ENCODE measurements around the gene CCDC33.

CCDC33 gene

GRCh38 chr15:74261041-74261440 lies 24.9 kb downstream of the CCDC33 start:
- no peak for DNase-seq

DNA sequence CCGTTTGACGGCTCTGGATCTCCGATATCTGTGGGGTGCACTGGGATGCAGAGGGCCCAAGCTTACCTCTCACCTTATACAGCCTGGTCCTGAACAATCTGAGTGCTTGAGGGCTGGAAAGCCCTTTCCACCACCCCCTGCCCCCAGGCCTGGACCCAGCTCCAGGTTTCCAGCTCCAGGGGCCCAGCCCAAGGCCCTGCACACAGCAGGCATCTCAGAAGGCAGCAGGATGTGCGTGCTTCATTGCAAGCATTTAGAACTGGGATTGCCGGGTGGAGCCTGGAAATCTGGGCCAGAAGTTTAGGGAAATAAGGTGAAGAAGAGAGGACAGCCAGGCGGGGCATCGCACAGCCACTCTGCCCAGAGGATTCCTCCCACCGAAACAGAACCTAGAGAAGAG lies 25.6 kb downstream of the CCDC33 start:
- no peak for DNase-seq

DNA sequence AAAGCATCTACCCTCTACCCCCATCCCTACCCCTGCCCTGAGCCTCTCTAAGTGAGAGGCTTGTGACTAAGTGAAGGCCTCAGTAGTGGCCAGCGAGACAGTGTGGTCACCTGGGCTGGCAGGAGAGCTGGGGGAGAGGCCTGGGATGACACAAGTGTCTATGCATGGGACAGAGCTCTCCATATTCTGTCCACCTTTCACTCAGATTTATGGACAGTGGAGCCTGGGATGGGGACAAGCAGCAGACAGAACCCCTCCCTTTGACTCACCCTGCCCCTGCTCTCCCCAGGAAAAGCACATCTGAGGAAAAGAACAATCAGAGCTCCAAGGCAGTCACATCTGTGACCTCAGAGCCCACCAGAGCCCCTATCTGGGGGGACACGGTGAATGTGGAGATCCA lies 26.0 kb downstream of the CCDC33 start:
- DNase-seq: no peak

DNA sequence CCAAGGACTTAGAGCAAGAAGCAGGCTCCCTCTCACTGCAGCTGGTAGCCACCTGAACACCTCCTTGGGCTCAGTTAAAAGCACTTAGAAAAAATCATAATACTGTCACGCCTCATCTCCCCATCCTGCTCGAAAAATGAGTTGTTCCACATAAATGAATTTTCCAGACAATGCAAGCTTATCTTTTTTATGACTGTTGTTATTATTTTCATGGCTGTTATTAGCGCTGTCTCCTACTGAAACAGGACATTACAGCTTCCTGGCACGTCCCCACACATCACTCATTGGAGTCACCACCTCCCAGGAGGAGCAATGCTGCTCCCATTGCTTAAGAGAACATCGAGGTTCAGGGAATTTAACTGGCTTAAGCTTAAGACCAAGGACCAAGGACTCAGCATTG lies 26.5 kb downstream of the CCDC33 start:
- DNase-seq: no peak

DNA sequence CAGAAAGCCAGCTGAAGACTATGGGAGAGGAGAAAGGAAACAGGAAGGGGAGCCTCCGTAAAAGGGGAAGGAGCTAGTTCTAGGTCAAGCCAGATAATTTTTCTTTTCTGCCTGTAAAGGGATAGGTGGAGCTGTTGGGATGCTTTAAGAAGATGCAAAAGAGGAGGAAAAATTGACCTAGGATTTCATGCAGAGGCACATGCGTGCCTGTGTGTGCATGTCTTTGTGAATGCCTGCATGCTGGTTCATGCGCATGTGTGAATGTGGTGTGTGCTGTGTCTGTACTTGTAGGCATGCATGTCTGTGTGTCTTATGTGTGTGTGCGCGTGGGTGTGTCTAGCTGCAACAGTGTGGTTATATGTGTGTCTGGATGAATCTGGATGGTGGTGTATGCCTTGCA lies 27.3 kb downstream of the CCDC33 start:
- no peak for DNase-seq

DNA sequence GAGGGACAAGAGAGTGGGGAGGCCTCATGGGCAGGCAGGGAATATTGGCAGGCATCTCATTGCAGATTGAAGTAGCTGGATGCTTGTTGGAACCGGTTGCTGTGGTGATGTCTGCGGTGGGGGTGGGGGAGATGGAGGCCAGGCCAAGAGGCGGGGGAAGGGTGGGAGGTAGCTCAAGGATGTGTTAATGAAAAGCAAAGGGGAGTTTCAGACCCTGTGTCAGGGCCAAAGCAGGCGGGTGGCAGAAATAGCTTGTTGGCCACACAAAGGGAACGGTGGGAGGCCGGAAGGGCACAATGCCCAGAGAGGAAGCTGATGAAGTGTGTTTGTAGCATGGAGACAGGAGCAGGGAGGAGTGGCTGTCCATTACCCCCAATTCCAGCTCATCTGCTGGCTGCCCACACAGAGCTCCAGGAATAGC lies 28.0 kb downstream of the CCDC33 start:
- no peak for DNase-seq

GRCh38 chr15:74265046-74265639 lies 29.0 kb downstream of the CCDC33 start:
- peak in 1 of 2 donors; percentile 2 for DNase-seq

GRCh38 chr15:74268020-74268419 lies 31.9 kb downstream of the CCDC33 start:
- no peak for DNase-seq

DNA sequence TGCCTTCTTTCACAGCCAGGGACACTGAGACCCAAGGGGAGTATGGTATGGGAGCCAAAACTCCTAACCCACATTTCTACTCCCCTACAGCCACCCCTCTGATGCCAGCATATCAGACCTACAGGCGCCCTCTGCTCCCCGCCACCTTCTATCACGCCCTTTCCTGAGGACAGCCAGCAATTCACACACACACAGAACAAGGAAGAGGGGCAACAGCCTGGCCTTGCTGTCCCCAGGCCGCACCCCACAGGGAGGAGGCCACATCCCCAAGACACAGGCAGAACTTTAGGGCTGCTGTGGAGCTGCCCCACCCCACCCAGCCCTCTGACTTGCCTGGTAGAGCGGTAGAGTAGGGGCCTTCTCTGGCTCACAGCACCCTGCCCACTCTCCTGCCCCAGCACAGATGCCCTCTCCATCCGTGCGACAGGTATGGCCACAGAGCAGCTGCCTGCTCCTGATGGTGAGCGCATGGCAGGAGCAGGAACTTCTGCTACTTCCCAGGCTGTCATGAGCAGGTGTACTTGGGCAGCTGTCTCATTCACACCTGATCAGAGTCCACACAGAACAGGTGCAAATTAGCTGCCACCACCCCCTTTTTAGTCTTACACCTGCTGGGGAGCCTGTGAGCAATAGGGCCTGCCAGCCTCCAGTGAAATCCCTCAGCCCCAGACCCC lies 33.4 kb downstream of the CCDC33 start:
- no peak for DNase-seq

GRCh38 chr15:74270155-74270554 lies 34.0 kb downstream of the CCDC33 start:
- DNase-seq: no peak

- DNase-seq: no peak
Observed at GRCh38 chr15:74270854-74271520, 34.9 kb downstream of the CCDC33 start.

GRCh38 chr15:74272812-74273211 lies 36.7 kb downstream of the CCDC33 start:
- DNase-seq: no peak

DNA sequence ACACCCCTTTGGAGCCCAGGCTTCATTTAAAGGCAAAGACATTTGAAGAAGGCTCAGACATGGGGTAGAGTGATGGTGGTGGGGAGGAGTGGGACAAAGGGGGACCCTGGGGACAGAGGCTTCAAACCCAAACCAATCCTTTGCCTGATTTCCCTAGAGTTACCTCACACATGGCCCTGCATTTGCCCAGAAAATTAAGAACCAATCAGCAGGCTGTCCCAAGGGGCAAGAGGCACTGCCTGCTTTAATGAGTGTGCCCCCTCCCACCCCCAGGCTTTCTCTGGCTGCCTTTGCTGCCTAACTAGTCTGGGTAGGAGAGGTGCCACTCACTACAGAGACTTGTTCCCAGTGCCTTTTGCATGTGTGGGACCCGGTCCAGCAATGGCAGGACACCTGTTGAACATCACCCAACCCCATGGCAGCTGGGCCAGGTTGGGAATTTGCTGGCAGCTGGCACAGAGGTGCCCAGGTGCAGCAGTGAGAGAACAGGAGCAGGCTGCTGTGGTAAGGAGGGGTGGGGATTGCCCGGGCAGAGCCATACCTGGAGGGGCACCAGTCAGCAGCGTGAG lies 38.4 kb downstream of the CCDC33 start:
- no peak for DNase-seq

GRCh38 chr15:74275957-74276356 lies 39.8 kb downstream of the CCDC33 start:
- no peak for DNase-seq

GRCh38 chr15:74276560-74276959 lies 40.4 kb downstream of the CCDC33 start:
- DNase-seq: no peak

GRCh38 chr15:74277242-74277810 lies 41.2 kb downstream of the CCDC33 start:
- no peak for DNase-seq

DNA sequence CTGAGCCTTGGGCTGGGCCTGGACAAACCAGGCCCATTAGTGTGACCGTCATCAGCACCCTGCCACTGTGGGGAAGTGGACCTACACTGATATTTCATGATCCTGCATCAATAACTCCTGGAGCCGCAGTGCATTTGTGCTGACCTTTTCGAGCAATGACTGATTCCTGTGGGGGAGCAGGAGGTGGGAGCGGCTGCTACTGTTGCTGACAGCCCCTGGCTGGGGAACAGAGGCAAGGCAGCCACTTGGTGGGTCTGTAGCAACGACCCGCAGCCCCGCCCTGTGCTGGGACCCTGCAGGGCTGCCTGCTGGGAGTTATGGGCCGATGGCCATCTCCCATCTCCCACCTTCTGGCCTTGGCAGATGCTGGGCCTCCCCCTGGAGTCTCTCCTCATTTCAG lies 42.1 kb downstream of the CCDC33 start:
- no peak for DNase-seq

- DNase-seq: no peak
Observed at GRCh38 chr15:74281147-74282133, 45.3 kb downstream of the CCDC33 start.

DNA sequence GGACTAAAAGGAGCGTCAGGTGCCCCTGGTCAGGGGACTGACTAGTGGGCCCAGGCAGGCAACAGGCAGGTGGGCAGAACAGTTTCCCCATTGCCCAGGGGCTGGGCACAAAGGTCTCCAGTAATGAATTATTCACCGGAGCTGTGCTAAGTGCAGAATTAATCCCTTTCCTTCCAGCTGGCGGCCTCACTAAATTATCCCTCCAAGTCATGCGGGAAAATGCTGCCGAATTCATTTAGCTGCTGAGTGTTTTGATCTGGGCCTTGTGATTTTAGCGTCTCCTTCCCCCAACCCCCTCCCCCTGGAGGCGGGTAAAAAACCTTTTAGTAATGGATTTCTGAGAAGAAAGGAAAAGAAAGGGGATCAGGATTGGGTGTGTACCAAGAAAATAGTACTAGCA lies 47.2 kb downstream of the CCDC33 start:
- DNase-seq: no peak

GRCh38 chr15:74289671-74290070 lies 53.5 kb downstream of the CCDC33 start:
- DNase-seq: no peak

DNA sequence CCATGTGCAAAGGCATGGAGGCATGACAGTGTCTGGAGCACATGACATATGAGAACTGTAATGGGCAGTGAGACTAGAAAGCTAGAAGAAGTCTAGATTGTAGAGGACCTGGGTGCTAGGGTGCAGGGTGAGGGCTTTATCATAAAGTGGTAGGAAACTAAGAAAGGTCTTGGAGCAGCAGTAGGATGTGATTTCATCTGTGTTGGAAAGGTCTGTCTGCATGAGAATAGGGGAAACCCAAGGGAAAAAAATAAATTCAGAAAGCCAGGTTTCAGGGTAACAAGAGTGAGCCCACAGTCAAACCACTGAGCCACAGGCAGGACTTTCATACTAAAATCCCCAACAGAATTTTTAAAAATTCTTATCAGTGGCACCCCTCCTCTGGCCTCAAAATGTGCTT lies 54.5 kb downstream of the CCDC33 start:
- no peak for DNase-seq
